Tibial artery (tissue), 4 donors: ENCODE data around the gene TNRC6A.
"Not testable (repeated sequence)": the region's sequence is repeated elsewhere in the genome, so short reads cannot be mapped to it uniquely, and the experiment has no call there.

Experiments used
- DNase-seq, 2 donors: peaks; one replicate each; pipeline ENCODE4 v3.0.0-alpha.2; 2019
- H3K27ac ChIP-seq, 2 donors: fragments of 200-600 bp; sonication (generic) in 1 of 2; 1 replicate in 1 of 2; 2 replicates in 1 of 2; pipeline ENCODE4 v1.5.1; 2018 to 2019; ENCODE audit warnings: mild to moderate bottlenecking in 1 of 2
- H3K27me3 ChIP-seq, 2 donors: fragments of 200-600 bp; sonication (generic) in 1 of 2; one replicate each; pipeline versions ENCODE4 v1.5.1 to v1.6.0; 2016 to 2019
- H3K36me3 ChIP-seq, 3 donors: fragments of 200-600 bp; sonication (generic) in 2 of 3; one replicate each; pipeline ENCODE4 v1.5.1; 2016 to 2019; ENCODE audit warnings: mild to moderate bottlenecking in 2 of 3
- H3K4me1 ChIP-seq, 4 donors: fragments of 200-600 bp; sonication (generic) in 2 of 4; 1 replicate in 3 of 4; 2 replicates in 1 of 4; pipeline ENCODE4 v1.5.1; 2016 to 2019
- H3K4me3 ChIP-seq, 2 donors: fragments of 200-600 bp; sonication (generic) in 1 of 2; 1 replicate in 1 of 2; 2 replicates in 1 of 2; pipeline ENCODE4 v1.5.1; 2018 to 2019; ENCODE audit warnings: mild to moderate bottlenecking in 2 of 2
- H3K9me3 ChIP-seq, 3 donors: fragments of 200-600 bp; sonication (generic) in 1 of 3; one replicate each; pipeline ENCODE4 v1.5.1; 2016 to 2019
- CTCF ChIP-seq, 2 experiments: fragments of 200-600 bp in 1 of 2; fragments of 450-650 bp in 1 of 2; IDR thresholded peaks; one replicate each; pipeline ENCODE4 v1.5.1; 2017 to 2019; ENCODE audit warnings: antibody characterized with exemption in 2 of 2, mild to moderate bottlenecking in 1 of 2, moderate library complexity in 1 of 2
- intact Hi-C: fragments of 100-400 bp; cut with DNase I; formaldehyde crosslinking; loops from one replicate; pipeline ENCODE4 v1.15.0; 2023; ENCODE audit warnings: low total_unique reads

Gene TNRC6A

GRCh38 chr16:24801761-24802302, 72.4 kb downstream of the TNRC6A start:
- no peak overlapping the region for H3K4me3 ChIP-seq
- no peak for DNase-seq
- no peak for TF ChIP-seq CTCF (IDR thresholded peaks at IDR 0.05)
- no peak overlapping the region for H3K27ac ChIP-seq
- H3K36me3 ChIP-seq = peaks cover 95 to 100% (median 98%) of the 10 kb centered on the region in 3 donors
- no peaks in the 10 kb centered on the region for H3K4me1 ChIP-seq
- intact Hi-C loops = no loop called here
- H3K9me3 ChIP-seq = no peaks in the 10 kb centered on the region
- no peaks in the 10 kb centered on the region for H3K27me3 ChIP-seq

- Histone ChIP-seq H3K4me3 (no peak overlapping the region), H3K9me3 (no peaks in the 10 kb centered on the region), H3K27me3 (no peaks in the 10 kb centered on the region), H3K4me1 (no peaks in the 10 kb centered on the region), H3K27ac (no peak overlapping the region), H3K36me3 (peaks cover 98 to 100% (median 98%) of the 10 kb centered on the region in 3 donors)
- intact Hi-C loops = no loop called here
- DNase-seq = no peak
- TF ChIP-seq CTCF (IDR thresholded peaks at IDR 0.05) = no peak
Observed at GRCh38 chr16:24805484-24805883, 76.0 kb downstream of the TNRC6A start.

GRCh38 chr16:24807301-24807700, 77.8 kb downstream of the TNRC6A start:
- intact Hi-C loops = no loop called here
- H3K36me3 ChIP-seq = peaks cover 93 to 98% (median 95%) of the 10 kb centered on the region in 3 donors
- no peak for TF ChIP-seq CTCF (IDR thresholded peaks at IDR 0.05)

GRCh38 chr16:24810951-24811843, 81.7 kb downstream of the TNRC6A start:
- Histone ChIP-seq H3K4me3 (no peak overlapping the region), H3K27me3 (no peaks in the 10 kb centered on the region), H3K27ac (peak overlapping the region in 1 of 2 donors; percentile 11), H3K36me3 (peaks cover 92 to 100% (median 93%) of the 10 kb centered on the region in 3 donors), H3K9me3 (no peaks in the 10 kb centered on the region), H3K4me1 (no peaks in the 10 kb centered on the region)
- TF ChIP-seq CTCF (IDR thresholded peaks at IDR 0.05) = no peak
- no peak for DNase-seq
- intact Hi-C loops = loop anchor here (10.0 kb wide), 1 partner anchor 246 kb away; no protein-coding TSS in a partner anchor

More at GRCh38 chr16:24807301-24807700, 77.8 kb downstream of the TNRC6A start:
- Histone ChIP-seq H3K4me1 (no peaks in the 10 kb centered on the region), H3K9me3 (no peaks in the 10 kb centered on the region), H3K27ac (no peak overlapping the region), H3K27me3 (no peaks in the 10 kb centered on the region), H3K4me3 (no peak overlapping the region)
- no peak for DNase-seq

- not testable (repeated sequence) for H3K4me3 ChIP-seq, H3K27me3 ChIP-seq, DNase-seq, H3K4me1 ChIP-seq, H3K27ac ChIP-seq, H3K9me3 ChIP-seq
- peaks cover 92 to 100% (median 93%) of the 10 kb centered on the region in 3 donors for H3K36me3 ChIP-seq
- intact Hi-C loops = loop anchor here (10.0 kb wide), 1 partner anchor 248 kb away; no protein-coding TSS in a partner anchor
Observed at GRCh38 chr16:24812813-24813212, 83.4 kb downstream of the TNRC6A start.

GRCh38 chr16:24815021-24815420, 85.6 kb downstream of the TNRC6A start:
- no peak for TF ChIP-seq CTCF (IDR thresholded peaks at IDR 0.05)
- no peak for DNase-seq
- H3K27me3 ChIP-seq = no peaks in the 10 kb centered on the region
- no peak overlapping the region for H3K4me3 ChIP-seq
- H3K27ac ChIP-seq = no peak overlapping the region
- H3K9me3 ChIP-seq = no peaks in the 10 kb centered on the region
- H3K36me3 ChIP-seq = peaks cover 91 to 100% (median 93%) of the 10 kb centered on the region in 3 donors
- H3K4me1 ChIP-seq = no peaks in the 10 kb centered on the region
- intact Hi-C loops = loop anchor here (10.0 kb wide), 1 partner anchor 250 kb away; no protein-coding TSS in a partner anchor
